ENCODE results near the gene SPEG. TPM values are rescaled to one million over a fixed set of nuclear protein-coding genes. Genes with fewer than 3 reads are reported as not detected.

The SPEG gene
- total RNA-seq, 1 donor from 2014 or later = 6.1 TPM

GRCh38 chr2:219472629-219473187 lies 38.1 kb downstream of the SPEG start:
- no peak for DNase-seq (ENCODE audit: low spot score)
- TF ChIP-seq, protein P1, sequence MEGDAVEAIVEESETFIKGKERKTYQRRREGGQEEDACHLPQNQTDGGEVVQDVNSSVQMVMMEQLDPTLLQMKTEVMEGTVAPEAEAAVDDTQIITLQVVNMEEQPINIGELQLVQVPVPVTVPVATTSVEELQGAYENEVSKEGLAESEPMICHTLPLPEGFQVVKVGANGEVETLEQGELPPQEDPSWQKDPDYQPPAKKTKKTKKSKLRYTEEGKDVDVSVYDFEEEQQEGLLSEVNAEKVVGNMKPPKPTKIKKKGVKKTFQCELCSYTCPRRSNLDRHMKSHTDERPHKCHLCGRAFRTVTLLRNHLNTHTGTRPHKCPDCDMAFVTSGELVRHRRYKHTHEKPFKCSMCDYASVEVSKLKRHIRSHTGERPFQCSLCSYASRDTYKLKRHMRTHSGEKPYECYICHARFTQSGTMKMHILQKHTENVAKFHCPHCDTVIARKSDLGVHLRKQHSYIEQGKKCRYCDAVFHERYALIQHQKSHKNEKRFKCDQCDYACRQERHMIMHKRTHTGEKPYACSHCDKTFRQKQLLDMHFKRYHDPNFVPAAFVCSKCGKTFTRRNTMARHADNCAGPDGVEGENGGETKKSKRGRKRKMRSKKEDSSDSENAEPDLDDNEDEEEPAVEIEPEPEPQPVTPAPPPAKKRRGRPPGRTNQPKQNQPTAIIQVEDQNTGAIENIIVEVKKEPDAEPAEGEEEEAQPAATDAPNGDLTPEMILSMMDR (IDR thresholded peaks at IDR 0.05; ENCODE audit: unreplicated experiment) = no peak
- peaks cover 2% of the 10 kb centered on the region for H3K4me1 Mint-ChIP-seq (ENCODE audit: unreplicated experiment)
- H3K27ac Mint-ChIP-seq (ENCODE audit: unreplicated experiment) = no peak overlapping the region
- H3K27me3 Mint-ChIP-seq (ENCODE audit: unreplicated experiment) = peaks cover 12% of the 10 kb centered on the region
- H3K9me3 Mint-ChIP-seq (ENCODE audit: unreplicated experiment) = no peaks in the 10 kb centered on the region
- no peaks in the 10 kb centered on the region for H3K36me3 Mint-ChIP-seq (ENCODE audit: low read depth, unreplicated experiment)
- H3K4me3 Mint-ChIP-seq (ENCODE audit: unreplicated experiment) = no peak overlapping the region

DNA sequence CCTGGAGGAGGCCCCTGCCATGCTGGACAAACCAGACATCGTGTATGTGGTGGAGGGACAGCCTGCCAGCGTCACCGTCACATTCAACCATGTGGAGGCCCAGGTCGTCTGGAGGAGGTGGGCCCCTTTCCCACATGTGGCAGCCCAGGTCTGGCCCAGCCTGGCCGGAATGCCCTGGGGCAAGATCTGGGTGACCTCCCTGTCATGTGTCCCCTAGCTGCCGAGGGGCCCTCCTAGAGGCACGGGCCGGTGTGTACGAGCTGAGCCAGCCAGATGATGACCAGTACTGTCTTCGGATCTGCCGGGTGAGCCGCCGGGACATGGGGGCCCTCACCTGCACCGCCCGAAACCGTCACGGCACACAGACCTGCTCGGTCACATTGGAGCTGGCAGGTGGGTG lies 38.9 kb downstream of the SPEG start:
- DNase-seq (ENCODE audit: low spot score) = no peak
- peak overlapping the region; percentile 67 for H3K27ac Mint-ChIP-seq (ENCODE audit: unreplicated experiment)
- no peaks in the 10 kb centered on the region for H3K36me3 Mint-ChIP-seq (ENCODE audit: low read depth, unreplicated experiment)
- TF ChIP-seq, protein P1 (IDR thresholded peaks at IDR 0.05; ENCODE audit: unreplicated experiment) = no peak
- peaks cover 12% of the 10 kb centered on the region for H3K27me3 Mint-ChIP-seq (ENCODE audit: unreplicated experiment)
- H3K4me1 Mint-ChIP-seq (ENCODE audit: unreplicated experiment) = peaks cover 2% of the 10 kb centered on the region
- no peaks in the 10 kb centered on the region for H3K9me3 Mint-ChIP-seq (ENCODE audit: unreplicated experiment)
- H3K4me3 Mint-ChIP-seq (ENCODE audit: unreplicated experiment) = no peak overlapping the region

DNA sequence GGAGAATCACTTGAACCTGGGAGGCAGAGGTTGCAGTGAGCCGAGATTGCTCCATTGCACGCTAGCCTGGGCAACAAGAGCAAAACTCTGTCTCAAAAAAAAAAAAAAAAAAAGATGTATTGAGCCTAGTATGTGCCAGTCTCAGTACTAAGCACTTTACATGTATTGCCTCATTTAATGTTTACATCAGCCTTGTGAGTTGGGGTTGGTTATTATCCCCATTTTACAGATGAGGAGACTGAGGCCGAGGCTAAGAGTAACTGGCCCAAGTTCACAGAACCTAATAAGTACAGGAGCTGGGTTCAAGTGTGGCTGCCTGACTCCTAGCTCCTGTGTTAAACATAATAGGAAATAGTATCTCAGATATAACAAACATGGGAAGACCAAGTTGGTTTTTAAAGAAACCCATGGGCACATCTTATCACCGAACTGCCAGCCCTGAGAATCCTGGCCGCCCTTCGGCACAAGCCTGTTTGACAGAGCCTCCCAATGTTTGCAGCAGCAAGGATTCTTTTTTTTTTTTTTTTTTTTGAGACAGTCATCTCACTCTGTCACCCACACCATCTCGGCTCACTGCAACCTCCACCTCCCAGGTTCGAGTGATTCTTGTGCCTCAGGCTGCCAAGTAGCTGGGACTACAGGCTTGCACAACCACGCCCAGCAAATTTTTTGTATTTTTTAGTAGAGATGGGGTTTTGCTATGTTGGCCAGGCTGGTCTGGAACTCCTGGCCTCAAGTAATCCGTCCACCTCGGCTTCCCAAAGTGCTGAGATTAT lies 39.8 kb downstream of the SPEG start:
- H3K27me3 Mint-ChIP-seq (ENCODE audit: unreplicated experiment) = peaks cover 12% of the 10 kb centered on the region
- no peak overlapping the region for H3K4me3 Mint-ChIP-seq (ENCODE audit: unreplicated experiment)
- H3K27ac Mint-ChIP-seq (ENCODE audit: unreplicated experiment) = no peak overlapping the region
- H3K36me3 Mint-ChIP-seq (ENCODE audit: low read depth, unreplicated experiment) = no peaks in the 10 kb centered on the region
- TF ChIP-seq, protein P1 (IDR thresholded peaks at IDR 0.05; ENCODE audit: unreplicated experiment) = no peak
- H3K9me3 Mint-ChIP-seq (ENCODE audit: unreplicated experiment) = no peaks in the 10 kb centered on the region
- H3K4me1 Mint-ChIP-seq (ENCODE audit: unreplicated experiment) = peaks cover 2% of the 10 kb centered on the region
- DNase-seq (ENCODE audit: low spot score) = no peak

DNA sequence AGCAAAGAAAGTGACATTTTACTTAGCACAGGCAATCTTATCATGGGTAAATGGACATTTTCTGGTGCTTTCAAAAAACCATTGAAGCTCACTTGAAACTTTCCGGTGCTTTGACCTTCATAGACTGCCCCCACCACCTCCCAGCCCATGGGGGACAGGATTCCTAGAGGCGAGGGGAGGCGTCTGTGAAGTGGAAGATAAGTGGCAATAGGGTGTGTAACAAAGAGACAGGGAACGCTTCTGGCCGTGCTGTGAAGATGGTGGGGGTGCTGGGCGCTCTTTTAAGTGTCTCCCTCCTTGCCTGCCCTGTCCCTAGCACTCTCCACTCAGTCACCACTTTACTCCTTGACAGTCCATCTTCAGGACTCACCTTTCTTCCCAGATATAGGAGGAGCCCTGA lies 40.6 kb downstream of the SPEG start:
- Mint-ChIP-seq H3K27ac (ENCODE audit: unreplicated experiment) (no peak overlapping the region), H3K36me3 (ENCODE audit: low read depth, unreplicated experiment) (no peaks in the 10 kb centered on the region), H3K9me3 (ENCODE audit: unreplicated experiment) (no peaks in the 10 kb centered on the region), H3K27me3 (ENCODE audit: unreplicated experiment) (peaks cover 12% of the 10 kb centered on the region), H3K4me1 (ENCODE audit: unreplicated experiment) (peaks cover 2% of the 10 kb centered on the region), H3K4me3 (ENCODE audit: unreplicated experiment) (no peak overlapping the region)
- DNase-seq (ENCODE audit: low spot score) = no peak
- TF ChIP-seq, protein P1 (IDR thresholded peaks at IDR 0.05; ENCODE audit: unreplicated experiment) = no peak

Data from endothelial cell (in vitro differentiated cells).